Spleen (tissue), 11 donors: Measurements from ENCODE around the gene ERCC6L. TPM values are rescaled to one million over a fixed set of nuclear protein-coding genes. Genes with fewer than 3 reads are reported as not detected.
"Not testable (repeated sequence)": the region's sequence is repeated elsewhere in the genome, so short reads cannot be mapped to it uniquely, and the experiment has no call there.

Experiments
- DNase-seq: peaks from one replicate; pipeline ENCODE4 v3.0.0-alpha.2; 2020
- H3K27ac ChIP-seq, 8 donors: fragments of 200-600 bp; sonication (generic) in 7 of 8; 1 replicate in 4 of 8; 2 replicates in 4 of 8; pipeline versions ENCODE4 v1.5.0 to v1.8.0; 2016 to 2021; ENCODE audit warnings: inconsistent platforms in 4 of 8, mild to moderate bottlenecking in 4 of 8, moderate library complexity in 1 of 8
- H3K27me3 ChIP-seq, 7 donors: fragments of 200-600 bp; sonication (generic) in 6 of 7; replicated peaks in 1 of 7; 1 replicate in 4 of 7; 2 replicates in 3 of 7; pipeline versions ENCODE4 v1.5.0 to v1.8.0; 2016 to 2021; ENCODE audit warnings: inconsistent platforms in 3 of 7, mild to moderate bottlenecking in 1 of 7
- H3K36me3 ChIP-seq, 6 donors: fragments of 200-600 bp; sonication (generic) in 5 of 6; 1 replicate in 4 of 6; 2 replicates in 2 of 6; pipeline versions ENCODE4 v1.5.0 to v1.8.0; 2016 to 2021; ENCODE audit warnings: inconsistent platforms in 2 of 6
- H3K4me1 ChIP-seq, 6 donors: fragments of 200-600 bp; sonication (generic) in 5 of 6; 1 replicate in 3 of 6; 2 replicates in 3 of 6; pipeline versions ENCODE4 v1.5.0 to v1.8.0; 2016 to 2021; ENCODE audit warnings: inconsistent platforms in 3 of 6
- H3K4me3 ChIP-seq, 8 donors: fragments of 200-600 bp; sonication (generic) in 7 of 8; 1 replicate in 4 of 8; 2 replicates in 4 of 8; pipeline versions ENCODE4 v1.5.0 to v1.8.0; 2016 to 2021; ENCODE audit warnings: inconsistent platforms in 4 of 8, mild to moderate bottlenecking in 4 of 8, moderate library complexity in 2 of 8
- H3K9me3 ChIP-seq, 8 donors: fragments of 200-600 bp; sonication (generic) in 7 of 8; 1 replicate in 4 of 8; 2 replicates in 4 of 8; pipeline versions ENCODE4 v1.5.0 to v1.8.0; 2016 to 2021; ENCODE audit warnings: inconsistent platforms in 4 of 8
- CTCF ChIP-seq, 11 experiments: fragments of 200-600 bp in 7 of 11; fragments of 450-650 bp in 4 of 11; sonication (generic) in 4 of 11; IDR thresholded peaks in 8 of 11; conservative IDR thresholded peaks in 3 of 11; 1 replicate in 7 of 11; 2 replicates in 4 of 11; pipeline versions ENCODE4 v1.4.0 to v1.8.0; 2016 to 2021; ENCODE audit warnings: antibody characterized with exemption in 11 of 11, inconsistent platforms in 4 of 11, mild to moderate bottlenecking in 1 of 11
- POLR2A ChIP-seq, 3 donors: fragments of 450-650 bp; IDR thresholded peaks; one replicate each; pipeline ENCODE4 v1.5.1; 2017; ENCODE audit warnings: antibody characterized with exemption in 3 of 3, mild to moderate bottlenecking in 1 of 3
- POLR2AphosphoS5 ChIP-seq, 3 donors: sonication (generic); formaldehyde crosslinking; IDR thresholded peaks; one replicate each; pipeline ENCODE4 v1.5.1; 2017; ENCODE audit warnings: antibody characterized with exemption in 3 of 3
- WGBS, 5 donors: extraction: QIAGEN DNeasy Blood & Tissue Kit in 3 of 5; methylation state at CpG; one replicate each; pipeline versions ENCODE4 v1.1.5 to v1.1.7; 2013 to 2018; 5-methylcytosine and 5-hydroxymethylcytosine counted together
- intact Hi-C: fragments of 100-400 bp; cut with DNase I; formaldehyde crosslinking; loops from one replicate; pipeline ENCODE4 v1.15.0; 2023; ENCODE audit warnings: low total_unique reads
- polyA plus RNA-seq, 3 donors: library from polyadenylated mRNA; stranded (reverse); fragments of 200-250 nt; gene quantifications; one replicate each; pipeline ENCODE4 v1.2.1, GENCODE V29; 2013
- total RNA-seq, 7 donors: library from RNA; depleted of rRNA in 3 of 7; stranded (reverse); fragments of >200 nt in 3 of 7; fragmentation: NEBNext Ultra II Directional in 4 of 7; extraction: Animal tissue kit (Norgen Biotek cat#: 25700) in 4 of 7; gene quantifications; one replicate each; pipeline versions ENCODE4 v1.1.0 to v1.2.1, GENCODE V29; 2016 to 2021
- donor health status: healthy with polysubstance abuse.
- donor health status: DM: no; HTN: no; CAD: no; lungs with moderate emphysema.
- donor health status: DM: no; HTN: no; CAD: no.
- donor health status: Bipolar disorder and iron deficiency.
- donor health status: healthy.
- donor health status: DM: no; HTN: no; CAD: no.
- donor health status: DM: yes; HTN: yes; CAD: no.

ERCC6L gene
- total and polyA plus RNA-seq, 10 donors: 0.30 to 1.4 (median 0.77) TPM

- Histone ChIP-seq H3K27ac (no peak overlapping the region), H3K27me3 (no peaks in the 10 kb centered on the region)
Observed at GRCh38 chrX:72230290-72230689, 8.5 kb downstream of the ERCC6L start.

DNA sequence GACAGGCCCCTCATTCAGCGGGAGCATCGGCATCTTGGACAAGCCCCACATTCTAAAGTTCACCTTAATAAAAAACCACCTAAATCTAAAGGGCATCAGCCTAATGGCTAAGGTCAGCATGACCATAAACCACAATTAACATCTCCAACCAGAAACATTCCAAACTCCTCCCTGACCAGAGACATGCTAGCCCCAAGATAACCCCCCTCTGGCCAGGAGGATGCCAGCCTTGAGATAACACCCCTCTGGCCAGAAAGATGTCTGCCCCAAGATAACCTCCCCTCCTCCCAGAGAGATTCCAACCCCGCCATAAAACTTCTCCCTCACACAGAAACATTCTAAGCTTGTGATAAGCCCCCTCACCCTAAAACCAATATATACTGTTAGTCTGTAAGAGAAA, 18.5 kb downstream of the ERCC6L start:
- H3K27me3 ChIP-seq, H3K4me1 ChIP-seq, intact Hi-C loops, DNase-seq, H3K36me3 ChIP-seq, H3K27ac ChIP-seq, H3K4me3 ChIP-seq, H3K9me3 ChIP-seq: not testable (repeated sequence)
- WGBS, 5 donors: 93 to 100% (median 96%) methylated on average over 3 of the region's 3 CpGs

More at GRCh38 chrX:72230290-72230689, 8.5 kb downstream of the ERCC6L start:
- WGBS, 5 donors: 86 to 100% (median 99%) methylated on average over 3 of the region's 3 CpGs
- no peaks in the 10 kb centered on the region for H3K4me1 ChIP-seq
- no peaks in the 10 kb centered on the region for H3K36me3 ChIP-seq
- no peak overlapping the region for H3K4me3 ChIP-seq
- intact Hi-C loops: no loop called here
- H3K9me3 ChIP-seq: no peaks in the 10 kb centered on the region
- no peak for DNase-seq
- TF ChIP-seq POLR2A (IDR thresholded peaks at IDR 0.05) (no peak), POLR2AphosphoS5 (IDR thresholded peaks at IDR 0.05) (no peak), CTCF (IDR thresholded peaks at IDR 0.05 in 8 of 11, conservative IDR thresholded peaks at IDR 0.05 in 3 of 11) (no peak)

DNA sequence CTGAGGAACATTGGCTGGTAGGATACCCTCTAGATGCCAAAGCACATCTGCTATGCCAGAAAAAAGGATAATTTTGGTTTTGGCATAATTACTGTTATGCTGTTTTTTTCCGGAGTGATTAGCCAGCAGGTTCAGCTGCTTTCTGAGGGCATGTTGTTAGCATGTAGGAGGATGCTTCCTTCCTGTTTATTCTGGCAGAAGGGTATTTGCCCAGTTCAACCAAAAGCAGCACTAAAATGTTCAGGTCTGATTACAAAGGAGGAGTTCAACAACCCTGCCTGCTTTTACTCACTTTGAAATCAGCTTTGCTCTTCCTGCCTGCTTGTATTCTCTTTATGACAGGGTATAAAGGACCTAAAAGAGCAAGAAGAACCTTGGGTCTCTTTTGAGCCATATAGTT, 21.9 kb downstream of the ERCC6L start:
- WGBS, 5 donors: 55 to 71% (median 64%) methylated on average over 1 of the region's 1 CpG
- H3K27ac ChIP-seq: no peak overlapping the region
- no peak overlapping the region for H3K4me3 ChIP-seq
- intact Hi-C loops: no loop called here
- DNase-seq: no peak
- H3K36me3 ChIP-seq: no peaks in the 10 kb centered on the region
- H3K9me3 ChIP-seq: no peaks in the 10 kb centered on the region
- no peak for TF ChIP-seq CTCF (IDR thresholded peaks at IDR 0.05 in 8 of 11, conservative IDR thresholded peaks at IDR 0.05 in 3 of 11)
- no peak for TF ChIP-seq POLR2A (IDR thresholded peaks at IDR 0.05)
- TF ChIP-seq POLR2AphosphoS5 (IDR thresholded peaks at IDR 0.05): no peak
- H3K27me3 ChIP-seq: no peaks in the 10 kb centered on the region
- no peaks in the 10 kb centered on the region for H3K4me1 ChIP-seq

GRCh38 chrX:72208126-72208800, 30.6 kb downstream of the ERCC6L start:
- no peaks in the 10 kb centered on the region for H3K9me3 ChIP-seq
- no peak for DNase-seq

More at GRCh38 chrX:72208126-72208800, 30.6 kb downstream of the ERCC6L start:
- 88 to 98% (median 95%) methylated on average over 4 of the region's 4 CpGs for WGBS, 5 donors
- intact Hi-C loops: no loop called here
- Histone ChIP-seq H3K27ac (no peak overlapping the region), H3K36me3 (peaks cover 0 to 49% (median 5%) of the 10 kb centered on the region in 6 donors), H3K4me1 (no peaks in the 10 kb centered on the region), H3K4me3 (no peak overlapping the region), H3K27me3 (no peaks in the 10 kb centered on the region)
- TF ChIP-seq POLR2AphosphoS5 (IDR thresholded peaks at IDR 0.05) (no peak), CTCF (IDR thresholded peaks at IDR 0.05 in 8 of 11, conservative IDR thresholded peaks at IDR 0.05 in 3 of 11) (no peak), POLR2A (IDR thresholded peaks at IDR 0.05) (no peak)
